AG04450 (cell line): ENCODE data around the gene NOD1. TPM values are rescaled to one million over a fixed set of nuclear protein-coding genes. Genes with fewer than 3 reads are reported as not detected.
"Not testable (repeated sequence)": the region's sequence is repeated elsewhere in the genome, so short reads cannot be mapped to it uniquely, and the experiment has no call there.

Source experiments
- CTCF ChIA-PET: fragments of 300-600, 350-600 bp; formaldehyde crosslinking; extraction: SDS; loops from one replicate; lab custom pipeline; 2022; ENCODE audit warnings: antibody characterized with exemption, inconsistent platforms; lab: Charles Lee
- POLR2A ChIA-PET: fragments of 350-600 bp; formaldehyde crosslinking; extraction: SDS; loops from one replicate; lab custom pipeline; 2021; ENCODE audit warnings: antibody characterized with exemption, inconsistent platforms; lab: Yijun Ruan, JAX
- DNase-seq: peaks from one replicate; pipeline ENCODE4 v3.0.0-alpha.2; 2011; ENCODE audit warnings: low read depth, low spot score
- H3K27ac ChIP-seq: one replicate; pipeline ENCODE4 v1.5.1; 2012; ENCODE audit warnings: low read depth, low read length, control low read depth
- H3K27me3 ChIP-seq: one replicate; pipeline ENCODE4 v1.6.0; 2012; ENCODE audit warnings: low read length; ENCODE audit not compliant: control insufficient read depth, insufficient read depth
- H3K4me3 ChIP-seq: 2 replicates; pipeline ENCODE4 v1.5.1; 2011; ENCODE audit warnings: mild to moderate bottlenecking, low read depth, low read length, control low read depth
- H3K9me3 ChIP-seq: 2 replicates; pipeline ENCODE4 v1.5.1; 2012; ENCODE audit warnings: low read length; ENCODE audit not compliant: control insufficient read depth, insufficient read depth
- polyA minus RNA-seq: library from RNA; depleted of rRNA, polyadenylated mRNA; stranded (reverse); fragments of >200 nt; gene quantifications from 2 replicates; pipeline ENCODE4 v1.2.3, GENCODE V29; 2011; rRNA and poly(A)+ RNA removed
- polyA plus RNA-seq: library from polyadenylated mRNA; depleted of rRNA; stranded (reverse); fragments of >200 nt; gene quantifications from 2 replicates; pipeline ENCODE4 v1.2.3, GENCODE V29; 2011; rRNA removed
- TF ChIP-seq, protein P1 (sequence below): IDR thresholded peaks from 2 replicates; pipeline ENCODE4 v1.5.1; 2011; ENCODE audit warnings: low read depth, low read length, control low read depth, inconsistent platforms

Gene NOD1
- polyA plus RNA-seq = 3.3 and 3.5 TPM in 2 replicates
- 4.0 and 5.4 TPM in 2 replicates for polyA minus RNA-seq

DNA sequence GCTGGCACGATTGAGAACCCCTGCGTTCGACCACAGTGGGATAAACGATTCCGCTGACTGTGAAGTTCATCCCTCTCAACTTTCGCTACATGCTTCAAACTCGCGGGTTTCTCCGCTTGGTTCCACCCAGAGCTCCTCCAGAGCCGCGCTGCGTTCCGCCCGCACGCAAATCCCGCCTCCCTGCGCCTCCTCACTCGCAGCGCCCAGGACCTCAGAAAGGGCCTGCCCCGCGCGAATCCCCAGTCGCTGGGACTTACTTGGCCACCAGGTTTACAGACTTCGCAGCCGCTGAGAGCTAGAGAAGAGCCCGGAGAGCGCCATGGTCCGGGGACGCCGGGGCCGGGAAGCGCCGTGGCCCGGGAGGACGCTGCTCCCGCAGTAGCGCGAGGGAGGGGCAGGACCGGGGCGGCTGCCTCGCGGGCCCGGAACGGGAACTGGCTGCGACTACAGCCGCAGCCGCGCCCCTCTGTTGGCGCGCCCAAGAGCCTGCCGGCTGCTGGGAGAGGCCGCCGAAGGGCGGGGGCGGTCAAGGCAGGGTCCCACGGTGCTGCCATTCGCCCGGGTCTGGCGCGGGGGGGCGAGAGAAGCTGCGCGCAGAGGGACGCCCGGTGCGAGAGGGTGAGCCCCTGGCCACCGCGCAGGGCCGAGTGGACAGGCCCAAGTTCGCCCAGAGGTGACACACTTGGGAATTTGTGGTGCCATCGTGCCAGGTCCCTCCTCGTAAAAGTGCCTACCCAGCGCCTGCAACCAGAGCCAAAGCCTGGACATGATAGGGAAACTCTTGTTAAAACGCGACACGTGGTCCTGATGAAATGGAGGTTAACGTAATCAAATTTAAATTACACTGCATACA is at the start of gene NOD1:
Gene NOD1 (minus strand): TSS at position 436 of the 853 bp plus-strand sequence. CDS start 21,863 bp downstream, outside the sequence.
- CTCF ChIA-PET = interaction anchor here (0.6 to 3.1 kb wide), 6 partner anchors 9 to 868 kb away, joined by 3 to 18 read pairs (median 6); no protein-coding TSS in a partner anchor
- no peaks in the 10 kb centered on the region for H3K9me3 ChIP-seq
- H3K27me3 ChIP-seq = no peaks in the 10 kb centered on the region
- TF ChIP-seq, protein P1, sequence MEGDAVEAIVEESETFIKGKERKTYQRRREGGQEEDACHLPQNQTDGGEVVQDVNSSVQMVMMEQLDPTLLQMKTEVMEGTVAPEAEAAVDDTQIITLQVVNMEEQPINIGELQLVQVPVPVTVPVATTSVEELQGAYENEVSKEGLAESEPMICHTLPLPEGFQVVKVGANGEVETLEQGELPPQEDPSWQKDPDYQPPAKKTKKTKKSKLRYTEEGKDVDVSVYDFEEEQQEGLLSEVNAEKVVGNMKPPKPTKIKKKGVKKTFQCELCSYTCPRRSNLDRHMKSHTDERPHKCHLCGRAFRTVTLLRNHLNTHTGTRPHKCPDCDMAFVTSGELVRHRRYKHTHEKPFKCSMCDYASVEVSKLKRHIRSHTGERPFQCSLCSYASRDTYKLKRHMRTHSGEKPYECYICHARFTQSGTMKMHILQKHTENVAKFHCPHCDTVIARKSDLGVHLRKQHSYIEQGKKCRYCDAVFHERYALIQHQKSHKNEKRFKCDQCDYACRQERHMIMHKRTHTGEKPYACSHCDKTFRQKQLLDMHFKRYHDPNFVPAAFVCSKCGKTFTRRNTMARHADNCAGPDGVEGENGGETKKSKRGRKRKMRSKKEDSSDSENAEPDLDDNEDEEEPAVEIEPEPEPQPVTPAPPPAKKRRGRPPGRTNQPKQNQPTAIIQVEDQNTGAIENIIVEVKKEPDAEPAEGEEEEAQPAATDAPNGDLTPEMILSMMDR = no peak
- peak within 1 kb of the TSS; percentile 74 for H3K27ac ChIP-seq
- peak within 1 kb of the TSS; percentile 75 for H3K4me3 ChIP-seq
- POLR2A ChIA-PET = interaction anchor here (0.8 to 1.7 kb wide), 4 partner anchors 9 to 31 kb away, joined by 4 to 11 read pairs (median 6); no protein-coding TSS in a partner anchor
- no peak for DNase-seq

DNA sequence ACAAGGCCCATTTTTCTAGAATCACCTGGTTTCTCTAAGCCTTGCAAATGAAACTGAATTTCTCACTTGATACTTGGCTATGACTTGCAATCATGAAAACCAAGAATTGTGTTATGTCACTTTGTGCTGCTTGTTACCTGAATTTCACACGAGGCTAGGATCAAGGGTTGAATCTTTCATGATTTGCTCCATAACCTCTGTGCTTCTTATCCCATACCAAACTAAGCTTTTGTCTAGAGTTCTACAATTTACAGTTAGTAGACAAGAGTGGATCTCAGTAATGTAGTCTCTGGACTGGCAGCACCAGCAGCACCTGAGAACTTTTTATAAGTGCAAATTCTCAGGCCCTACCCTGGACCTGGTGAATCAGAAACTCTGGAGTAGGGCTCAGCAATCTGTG is 48.7 kb upstream of the NOD1 start:
- H3K27ac ChIP-seq, H3K9me3 ChIP-seq, CTCF ChIA-PET, POLR2A ChIA-PET, H3K27me3 ChIP-seq, H3K4me3 ChIP-seq, DNase-seq: not testable (repeated sequence)

DNA sequence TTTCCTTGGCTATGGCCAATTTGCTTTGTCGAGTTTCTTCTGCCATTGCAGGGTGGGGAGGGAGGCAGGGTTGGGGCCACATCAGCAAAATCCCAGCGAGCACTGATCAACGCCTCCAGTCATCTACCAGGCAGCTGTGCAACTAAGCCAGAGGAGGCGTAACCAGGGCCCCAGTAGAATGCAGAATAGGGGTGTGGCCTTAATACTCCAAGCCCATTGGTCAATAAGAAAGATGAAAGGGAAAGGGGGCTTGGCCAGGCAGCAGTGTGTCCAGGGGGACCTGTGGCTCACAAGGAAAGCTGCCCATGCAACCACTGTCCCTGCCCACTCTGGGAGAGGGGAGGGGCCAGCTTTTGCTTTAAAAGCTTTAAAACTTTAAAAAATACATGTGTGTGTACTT is 47.6 kb upstream of the NOD1 start:
- no peaks in the 10 kb centered on the region for H3K27me3 ChIP-seq
- CTCF ChIA-PET = no interaction called here
- H3K27ac ChIP-seq = no peak overlapping the region
- DNase-seq = no peak
- TF ChIP-seq, protein P1 = no peak
- H3K9me3 ChIP-seq = no peaks in the 10 kb centered on the region
- POLR2A ChIA-PET = no interaction called here
- no peak overlapping the region for H3K4me3 ChIP-seq

- TF ChIP-seq, protein P1 = no peak
- no peak overlapping the region for H3K4me3 ChIP-seq
- POLR2A ChIA-PET = no interaction called here
- no peaks in the 10 kb centered on the region for H3K9me3 ChIP-seq
- DNase-seq = no peak
- no peak overlapping the region for H3K27ac ChIP-seq
- no peaks in the 10 kb centered on the region for H3K27me3 ChIP-seq
- CTCF ChIA-PET = no interaction called here
Measured at GRCh38 chr7:30525429-30525828, 46.8 kb upstream of the NOD1 start.

GRCh38 chr7:30524545-30524944 is 46.0 kb upstream of the NOD1 start:
- TF ChIP-seq, protein P1 = no peak
- H3K27me3 ChIP-seq = no peaks in the 10 kb centered on the region

More at GRCh38 chr7:30524545-30524944, 46.0 kb upstream of the NOD1 start:
- DNase-seq = no peak
- CTCF ChIA-PET = no interaction called here
- POLR2A ChIA-PET = no interaction called here
- Histone ChIP-seq H3K9me3 (no peaks in the 10 kb centered on the region), H3K4me3 (no peak overlapping the region), H3K27ac (no peak overlapping the region)
